ENCODE data around the gene FOXN3. TPM values are rescaled to one million over a fixed set of nuclear protein-coding genes. Genes with fewer than 3 reads are reported as not detected.

FOXN3 gene
- total and polyA plus RNA-seq, 10 of the 15 experiments (the other 5 are each of a cell fraction or from before 2014, with no cell fraction given), result 4.5 to 68.9 (median 29.7) TPM

DNA sequence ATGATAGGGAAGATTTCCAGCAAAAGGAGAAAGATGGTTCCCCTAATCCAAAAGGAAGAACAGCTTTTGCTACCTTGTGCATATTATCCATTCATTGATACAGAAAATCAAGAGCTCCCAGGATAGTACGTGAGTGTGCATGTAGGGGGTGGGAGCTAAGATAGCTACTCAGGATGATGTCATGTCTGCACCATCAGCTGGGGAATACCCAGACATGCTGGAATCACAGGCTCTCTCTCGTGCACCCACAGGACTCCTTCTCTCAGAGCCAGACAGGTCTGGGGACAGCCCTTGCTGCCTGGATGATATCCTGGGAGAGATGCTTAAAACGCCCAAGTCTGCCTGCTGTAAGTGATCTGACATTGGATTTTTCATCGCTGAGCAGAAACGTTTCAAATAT, 38.9 kb downstream of the FOXN3 start (continued):
- no peak for TF ChIP-seq CHD2 (IDR thresholded peaks at IDR 0.05; ENCODE audit: borderline replicate concordance, low read depth, low read length)
- TF ChIP-seq RAD21 (IDR thresholded peaks at IDR 0.05; ENCODE audit: insufficient read depth, low read depth, low read length), result 0 out of 2 replicates have a peak, but pooled peaks have one; percentile 1
- TF ChIP-seq NR2C1 (IDR thresholded peaks at IDR 0.05), result no peak
- TF ChIP-seq, protein P1, sequence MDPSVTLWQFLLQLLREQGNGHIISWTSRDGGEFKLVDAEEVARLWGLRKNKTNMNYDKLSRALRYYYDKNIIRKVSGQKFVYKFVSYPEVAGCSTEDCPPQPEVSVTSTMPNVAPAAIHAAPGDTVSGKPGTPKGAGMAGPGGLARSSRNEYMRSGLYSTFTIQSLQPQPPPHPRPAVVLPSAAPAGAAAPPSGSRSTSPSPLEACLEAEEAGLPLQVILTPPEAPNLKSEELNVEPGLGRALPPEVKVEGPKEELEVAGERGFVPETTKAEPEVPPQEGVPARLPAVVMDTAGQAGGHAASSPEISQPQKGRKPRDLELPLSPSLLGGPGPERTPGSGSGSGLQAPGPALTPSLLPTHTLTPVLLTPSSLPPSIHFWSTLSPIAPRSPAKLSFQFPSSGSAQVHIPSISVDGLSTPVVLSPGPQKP (IDR thresholded peaks at IDR 0.05; ENCODE audit: low read depth, low read length), result no peak
- TF ChIP-seq, protein P2, sequence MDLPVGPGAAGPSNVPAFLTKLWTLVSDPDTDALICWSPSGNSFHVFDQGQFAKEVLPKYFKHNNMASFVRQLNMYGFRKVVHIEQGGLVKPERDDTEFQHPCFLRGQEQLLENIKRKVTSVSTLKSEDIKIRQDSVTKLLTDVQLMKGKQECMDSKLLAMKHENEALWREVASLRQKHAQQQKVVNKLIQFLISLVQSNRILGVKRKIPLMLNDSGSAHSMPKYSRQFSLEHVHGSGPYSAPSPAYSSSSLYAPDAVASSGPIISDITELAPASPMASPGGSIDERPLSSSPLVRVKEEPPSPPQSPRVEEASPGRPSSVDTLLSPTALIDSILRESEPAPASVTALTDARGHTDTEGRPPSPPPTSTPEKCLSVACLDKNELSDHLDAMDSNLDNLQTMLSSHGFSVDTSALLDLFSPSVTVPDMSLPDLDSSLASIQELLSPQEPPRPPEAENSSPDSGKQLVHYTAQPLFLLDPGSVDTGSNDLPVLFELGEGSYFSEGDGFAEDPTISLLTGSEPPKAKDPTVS (IDR thresholded peaks at IDR 0.05; ENCODE audit: low read depth, low read length), result no peak
- TF ChIP-seq ZBED1 (IDR thresholded peaks at IDR 0.05; ENCODE audit: borderline replicate concordance), result no peak
- TF ChIP-seq MXI1 (IDR thresholded peaks at IDR 0.05; ENCODE audit: low read depth, low read length), result no peak
- peak; percentile 35; the same call in 1 of the 2 replicates for TF ChIP-seq EED (IDR thresholded peaks at IDR 0.05; ENCODE audit: low read depth)
- TF ChIP-seq, protein P3, sequence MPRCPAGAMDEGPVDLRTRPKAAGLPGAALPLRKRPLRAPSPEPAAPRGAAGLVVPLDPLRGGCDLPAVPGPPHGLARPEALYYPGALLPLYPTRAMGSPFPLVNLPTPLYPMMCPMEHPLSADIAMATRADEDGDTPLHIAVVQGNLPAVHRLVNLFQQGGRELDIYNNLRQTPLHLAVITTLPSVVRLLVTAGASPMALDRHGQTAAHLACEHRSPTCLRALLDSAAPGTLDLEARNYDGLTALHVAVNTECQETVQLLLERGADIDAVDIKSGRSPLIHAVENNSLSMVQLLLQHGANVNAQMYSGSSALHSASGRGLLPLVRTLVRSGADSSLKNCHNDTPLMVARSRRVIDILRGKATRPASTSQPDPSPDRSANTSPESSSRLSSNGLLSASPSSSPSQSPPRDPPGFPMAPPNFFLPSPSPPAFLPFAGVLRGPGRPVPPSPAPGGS (IDR thresholded peaks at IDR 0.05; ENCODE audit: borderline replicate concordance, insufficient read depth, low read depth, low read length, poor library complexity, severe bottlenecking), result peak; percentile 28
- TF ChIP-seq MYC (IDR thresholded peaks at IDR 0.05; ENCODE audit: insufficient read depth, insufficient read length, insufficient replicate concordance, low read length, severe bottlenecking), result no peak
- TF ChIP-seq ESRRA (IDR thresholded peaks at IDR 0.05; ENCODE audit: low read length), result no peak
- TF ChIP-seq, protein P4, sequence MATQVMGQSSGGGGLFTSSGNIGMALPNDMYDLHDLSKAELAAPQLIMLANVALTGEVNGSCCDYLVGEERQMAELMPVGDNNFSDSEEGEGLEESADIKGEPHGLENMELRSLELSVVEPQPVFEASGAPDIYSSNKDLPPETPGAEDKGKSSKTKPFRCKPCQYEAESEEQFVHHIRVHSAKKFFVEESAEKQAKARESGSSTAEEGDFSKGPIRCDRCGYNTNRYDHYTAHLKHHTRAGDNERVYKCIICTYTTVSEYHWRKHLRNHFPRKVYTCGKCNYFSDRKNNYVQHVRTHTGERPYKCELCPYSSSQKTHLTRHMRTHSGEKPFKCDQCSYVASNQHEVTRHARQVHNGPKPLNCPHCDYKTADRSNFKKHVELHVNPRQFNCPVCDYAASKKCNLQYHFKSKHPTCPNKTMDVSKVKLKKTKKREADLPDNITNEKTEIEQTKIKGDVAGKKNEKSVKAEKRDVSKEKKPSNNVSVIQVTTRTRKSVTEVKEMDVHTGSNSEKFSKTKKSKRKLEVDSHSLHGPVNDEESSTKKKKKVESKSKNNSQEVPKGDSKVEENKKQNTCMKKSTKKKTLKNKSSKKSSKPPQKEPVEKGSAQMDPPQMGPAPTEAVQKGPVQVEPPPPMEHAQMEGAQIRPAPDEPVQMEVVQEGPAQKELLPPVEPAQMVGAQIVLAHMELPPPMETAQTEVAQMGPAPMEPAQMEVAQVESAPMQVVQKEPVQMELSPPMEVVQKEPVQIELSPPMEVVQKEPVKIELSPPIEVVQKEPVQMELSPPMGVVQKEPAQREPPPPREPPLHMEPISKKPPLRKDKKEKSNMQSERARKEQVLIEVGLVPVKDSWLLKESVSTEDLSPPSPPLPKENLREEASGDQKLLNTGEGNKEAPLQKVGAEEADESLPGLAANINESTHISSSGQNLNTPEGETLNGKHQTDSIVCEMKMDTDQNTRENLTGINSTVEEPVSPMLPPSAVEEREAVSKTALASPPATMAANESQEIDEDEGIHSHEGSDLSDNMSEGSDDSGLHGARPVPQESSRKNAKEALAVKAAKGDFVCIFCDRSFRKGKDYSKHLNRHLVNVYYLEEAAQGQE (IDR thresholded peaks at IDR 0.05; ENCODE audit: low read depth, low read length), result no peak
- TF ChIP-seq, protein P5, sequence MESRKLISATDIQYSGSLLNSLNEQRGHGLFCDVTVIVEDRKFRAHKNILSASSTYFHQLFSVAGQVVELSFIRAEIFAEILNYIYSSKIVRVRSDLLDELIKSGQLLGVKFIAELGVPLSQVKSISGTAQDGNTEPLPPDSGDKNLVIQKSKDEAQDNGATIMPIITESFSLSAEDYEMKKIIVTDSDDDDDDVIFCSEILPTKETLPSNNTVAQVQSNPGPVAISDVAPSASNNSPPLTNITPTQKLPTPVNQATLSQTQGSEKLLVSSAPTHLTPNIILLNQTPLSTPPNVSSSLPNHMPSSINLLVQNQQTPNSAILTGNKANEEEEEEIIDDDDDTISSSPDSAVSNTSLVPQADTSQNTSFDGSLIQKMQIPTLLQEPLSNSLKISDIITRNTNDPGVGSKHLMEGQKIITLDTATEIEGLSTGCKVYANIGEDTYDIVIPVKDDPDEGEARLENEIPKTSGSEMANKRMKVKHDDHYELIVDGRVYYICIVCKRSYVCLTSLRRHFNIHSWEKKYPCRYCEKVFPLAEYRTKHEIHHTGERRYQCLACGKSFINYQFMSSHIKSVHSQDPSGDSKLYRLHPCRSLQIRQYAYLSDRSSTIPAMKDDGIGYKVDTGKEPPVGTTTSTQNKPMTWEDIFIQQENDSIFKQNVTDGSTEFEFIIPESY (IDR thresholded peaks at IDR 0.05), result no peak
- no peak for TF ChIP-seq HCFC1 (IDR thresholded peaks at IDR 0.05; ENCODE audit: low read length)
- TF ChIP-seq SREBF2 (IDR thresholded peaks at IDR 0.05; ENCODE audit: low read length), result no peak
- TF ChIP-seq, protein P6, sequence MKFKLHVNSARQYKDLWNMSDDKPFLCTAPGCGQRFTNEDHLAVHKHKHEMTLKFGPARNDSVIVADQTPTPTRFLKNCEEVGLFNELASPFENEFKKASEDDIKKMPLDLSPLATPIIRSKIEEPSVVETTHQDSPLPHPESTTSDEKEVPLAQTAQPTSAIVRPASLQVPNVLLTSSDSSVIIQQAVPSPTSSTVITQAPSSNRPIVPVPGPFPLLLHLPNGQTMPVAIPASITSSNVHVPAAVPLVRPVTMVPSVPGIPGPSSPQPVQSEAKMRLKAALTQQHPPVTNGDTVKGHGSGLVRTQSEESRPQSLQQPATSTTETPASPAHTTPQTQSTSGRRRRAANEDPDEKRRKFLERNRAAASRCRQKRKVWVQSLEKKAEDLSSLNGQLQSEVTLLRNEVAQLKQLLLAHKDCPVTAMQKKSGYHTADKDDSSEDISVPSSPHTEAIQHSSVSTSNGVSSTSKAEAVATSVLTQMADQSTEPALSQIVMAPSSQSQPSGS (IDR thresholded peaks at IDR 0.05; ENCODE audit: low read length), result peak; percentile 75
- no peak for TF ChIP-seq ZNF24 (IDR thresholded peaks at IDR 0.05)
- TF ChIP-seq SMAD1 (IDR thresholded peaks at IDR 0.05; ENCODE audit: low read depth, partially characterized antibody), result no peak
- TF ChIP-seq CREM (IDR thresholded peaks at IDR 0.05; ENCODE audit: low read depth), result peak; percentile 53; the same call in 1 of the 2 replicates
- no peak for TF ChIP-seq IKZF1 (conservative IDR thresholded peaks at IDR 0.05)
